CD4-positive, alpha-beta T cell (primary cell): ENCODE measurements around the gene FOXJ3. TPM values are rescaled to one million over a fixed set of nuclear protein-coding genes. Genes with fewer than 3 reads are reported as not detected.

Source experiments
- ATAC-seq: fragments of 200-7000 bp; cut with Tn5 transposase; one replicate; pipeline ENCODE4 v1.10.0; 2022; ENCODE audit warnings: mild to moderate bottlenecking; ENCODE audit not compliant: poor library complexity
- CTCF ChIA-PET: fragments of 350-600 bp; sonication (Branson Sonifier 250); formaldehyde crosslinking; loops from one replicate; lab custom pipeline; 2021; ENCODE audit warnings: antibody characterized with exemption, inconsistent platforms; lab: Charles Lee
- POLR2A ChIA-PET: fragments of 350-600 bp; sonication (Branson Sonifier 250); formaldehyde crosslinking; loops from one replicate; lab custom pipeline; 2021; ENCODE audit warnings: antibody characterized with exemption, inconsistent platforms; lab: Charles Lee
- DNase-seq, 14 experiments: peaks; one replicate each; pipeline ENCODE4 v3.0.0-alpha.2; 2013 to 2020; ENCODE audit warnings: mixed read lengths in 2 of 14
- H3K27ac ChIP-seq, 2 donors: one replicate each; pipeline versions ENCODE4 v1.5.1 to v1.7.0; 2013; ENCODE audit warnings: low read length in 2 of 2, low read depth in 1 of 2, mild to moderate bottlenecking in 1 of 2
- H3K27me3 ChIP-seq, 2 experiments: 1 replicate in 1 of 2; 2 replicates in 1 of 2; pipeline versions ENCODE4 v1.6.1 to v1.7.0; 2013; ENCODE audit warnings: low read length in 2 of 2, control low read depth in 1 of 2, mild to moderate bottlenecking in 1 of 2, moderate library complexity in 1 of 2; ENCODE audit not compliant: insufficient read depth in 2 of 2, control insufficient read depth in 1 of 2
- H3K36me3 ChIP-seq: one replicate; pipeline ENCODE4 v1.6.1; 2013; ENCODE audit warnings: low read length, control low read depth; ENCODE audit not compliant: insufficient read depth
- H3K4me1 ChIP-seq: one replicate; pipeline ENCODE4 v1.6.1; 2013; ENCODE audit warnings: low read length, control low read depth; ENCODE audit not compliant: insufficient read depth
- H3K4me3 ChIP-seq: one replicate; pipeline ENCODE4 v1.5.1; 2013; ENCODE audit warnings: mild to moderate bottlenecking, low read length, moderate library complexity
- H3K9me3 ChIP-seq, 2 experiments: 1 replicate in 1 of 2; 2 replicates in 1 of 2; pipeline versions ENCODE4 v1.6.1 to v1.7.0; 2013; ENCODE audit warnings: low read length in 2 of 2, mild to moderate bottlenecking in 2 of 2, control low read depth in 1 of 2, moderate library complexity in 1 of 2; ENCODE audit not compliant: control insufficient read depth in 1 of 2, insufficient read depth in 1 of 2
- H3K27ac Mint-ChIP-seq: one replicate; pipeline ENCODE4 v1.8.0; 2020; ENCODE audit warnings: mixed read lengths
- H3K27me3 Mint-ChIP-seq: one replicate; pipeline ENCODE4 v1.8.0; 2021; ENCODE audit warnings: mixed read lengths
- H3K36me3 Mint-ChIP-seq: one replicate; pipeline ENCODE4 v1.8.0; 2021; ENCODE audit warnings: low read depth, mixed read lengths
- H3K4me1 Mint-ChIP-seq: one replicate; pipeline ENCODE4 v1.8.0; 2021; ENCODE audit warnings: low read depth, mixed read lengths
- H3K4me3 Mint-ChIP-seq: one replicate; pipeline ENCODE4 v1.8.0; 2020; ENCODE audit warnings: mild to moderate bottlenecking, mixed read lengths
- H3K9me3 Mint-ChIP-seq: one replicate; pipeline ENCODE4 v1.8.0; 2020; ENCODE audit warnings: mixed read lengths
- CTCF ChIP-seq: fragments of 200-600 bp; IDR thresholded peaks from one replicate; pipeline ENCODE4 v1.8.0; 2022; ENCODE audit warnings: antibody characterized with exemption, mild to moderate bottlenecking
- intact Hi-C, 2 experiments: fragments of 100-400 bp; cut with DNase I in 1 of 2; cut with micrococcal nuclease in 1 of 2; formaldehyde crosslinking; loops; one replicate each; pipeline versions ENCODE4 v1.15.1 to v1.9.0; 2023 to 2025; cut with DNase I, micrococcal nuclease
- polyA plus RNA-seq, 2 donors: library from polyadenylated mRNA; unstranded; fragments of 120-200 nt; gene quantifications; one replicate each; pipeline ENCODE4 v1.2.1, GENCODE V29; 2013
- total RNA-seq, 174 experiments: library from RNA in 2 of 174; stranded (reverse) in 2 of 174; gene quantifications; one replicate each; pipeline ENCODE4 v1.2.3 and lab custom pipeline; 2021 to 2026

FOXJ3 gene
- total RNA-seq (10 to 100 TPM; 73.1 to 74.9 TPM), total RNA-seq (lab: John Stamatoyannopoulos, UW) (55.8 to 160 (median 96.7) reads per million in 172 experiments)
- 42.3 TPM for polyA plus RNA-seq (2013, experiment 1 of 2)
- 49.3 TPM for polyA plus RNA-seq (2013, experiment 2 of 2)

- CTCF ChIA-PET, result interaction anchor here (1.0 to 1.4 kb wide), 2 partner anchors 10 to 11 kb away, joined by 3 read pairs; no protein-coding TSS in a partner anchor
- H3K27ac Mint-ChIP-seq, result peak within 1 kb of the TSS; percentile 86
- H3K9me3 ChIP-seq, result no peaks in the 10 kb centered on the region
- peaks cover 55% of the 10 kb centered on the region for H3K4me1 Mint-ChIP-seq
- POLR2A ChIA-PET, result interaction anchor here (0.7 to 4.9 kb wide), 4 partner anchors 10 to 31 kb away, joined by 3 to 31 read pairs (median 3); no protein-coding TSS in a partner anchor
- H3K27me3 ChIP-seq, result no peaks in the 10 kb centered on the region
- no peaks in the 10 kb centered on the region for H3K36me3 ChIP-seq
- no peak for TF ChIP-seq CTCF
- peak; percentile 87 to 99 (median 92) for DNase-seq
- no peaks in the 10 kb centered on the region for H3K27me3 Mint-ChIP-seq
- intact Hi-C loops, result loop anchor here (2.0 to 10.0 kb wide), 12 partner anchors 14 to 837 kb away; partner anchors contain the start of genes YBX1 (in 2 of the 2), CCDC30 (in 1 of the 2), CFAP57 (in 1 of the 2) and EBNA1BP2 (in 1 of the 2)
- no peaks in the 10 kb centered on the region for H3K9me3 Mint-ChIP-seq
- peak within 1 kb of the TSS; percentile 97 for H3K4me3 Mint-ChIP-seq
- H3K4me1 ChIP-seq, result peaks cover 17% of the 10 kb centered on the region
- H3K27ac ChIP-seq, result peak within 1 kb of the TSS; percentile 84 to 86
- ATAC-seq, result peak; percentile 93
- peak within 1 kb of the TSS; percentile 88 for H3K4me3 ChIP-seq
- H3K36me3 Mint-ChIP-seq, result peaks cover 17% of the 10 kb centered on the region
Observed at GRCh38 chr1:42335050-42335808, at the start of gene FOXJ3. Gene FOXJ3 (minus strand): TSS chr1:42335235. CDS start chr1:42311093, 24,142 bp downstream.

- peak overlapping the region; percentile 24 for H3K4me3 ChIP-seq
- peaks cover 62% of the 10 kb centered on the region for H3K27me3 Mint-ChIP-seq
- intact Hi-C loops, result no loop called here
- ATAC-seq, result no peak
- H3K4me1 ChIP-seq, result peaks cover 9% of the 10 kb centered on the region
- H3K27me3 ChIP-seq, result peaks cover 18 to 44% of the 10 kb centered on the region in 2 experiments
- POLR2A ChIA-PET, result no interaction called here
- H3K36me3 ChIP-seq, result no peaks in the 10 kb centered on the region
- no peak for DNase-seq
- no peak for TF ChIP-seq CTCF
- H3K4me3 Mint-ChIP-seq, result peak overlapping the region; percentile 79
- H3K36me3 Mint-ChIP-seq, result no peaks in the 10 kb centered on the region
- H3K27ac ChIP-seq, result no peak overlapping the region
- H3K9me3 ChIP-seq, result no peaks in the 10 kb centered on the region
- H3K27ac Mint-ChIP-seq, result no peak overlapping the region
- no peaks in the 10 kb centered on the region for H3K9me3 Mint-ChIP-seq
- CTCF ChIA-PET, result no interaction called here
- H3K4me1 Mint-ChIP-seq, result peaks cover 13% of the 10 kb centered on the region
Observed at GRCh38 chr1:42381280-42381673, 46.2 kb upstream of the FOXJ3 start.

GRCh38 chr1:42380586-42381279 lies 45.7 kb upstream of the FOXJ3 start, which contains the start of gene RIMKLA:
Gene RIMKLA (plus strand): TSS chr1:42380792. CDS start chr1:42380935, 143 bp downstream.
- H3K27ac ChIP-seq, result no peak within 1 kb of the TSS
- H3K27me3 ChIP-seq, result peaks cover 18 to 44% of the 10 kb centered on the region in 2 experiments
- DNase-seq (peak in 10 of 14 experiments; percentile 4 to 60 (median 31)), ATAC-seq (peak; percentile 60)
- peaks cover 9% of the 10 kb centered on the region for H3K4me1 ChIP-seq
- H3K4me3 ChIP-seq, result peak within 1 kb of the TSS; percentile 28
- Mint-ChIP-seq H3K27ac (no peak within 1 kb of the TSS), H3K4me1 (peaks cover 13% of the 10 kb centered on the region), H3K9me3 (no peaks in the 10 kb centered on the region), H3K27me3 (peaks cover 62% of the 10 kb centered on the region), H3K4me3 (peak within 1 kb of the TSS; percentile 86), H3K36me3 (no peaks in the 10 kb centered on the region)
- H3K9me3 ChIP-seq, result no peaks in the 10 kb centered on the region
- ChIA-PET POLR2A (interaction anchor here (0.6 kb wide), 1 partner anchor 9 kb away, joined by 4 read pairs; no protein-coding TSS in a partner anchor), CTCF (no interaction called here)
- TF ChIP-seq CTCF, result no peak
- H3K36me3 ChIP-seq, result no peaks in the 10 kb centered on the region
- intact Hi-C loops, result no loop called here
